Measurements from ENCODE around the gene DNAJC1.

DNA sequence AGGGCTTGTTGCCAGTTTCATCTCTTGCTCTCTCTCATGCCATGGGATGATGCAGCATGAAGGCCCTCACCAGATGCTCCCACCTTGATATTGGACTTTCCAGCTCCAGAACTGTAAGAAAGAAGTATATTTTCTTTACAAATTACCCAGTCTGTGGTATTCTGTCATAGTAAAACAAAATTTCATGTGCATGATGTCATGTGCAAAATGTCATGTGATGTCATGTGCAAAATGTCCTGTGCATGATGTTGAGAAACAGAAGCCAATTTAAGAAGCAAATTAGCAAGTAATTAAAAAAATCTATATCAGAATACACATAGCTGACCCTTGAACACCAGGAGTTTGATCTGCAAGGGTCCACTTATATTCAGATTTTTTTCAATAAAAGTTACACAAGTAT is 56.6 kb downstream of the DNAJC1 start:
- TF ChIP-seq, protein P1, sequence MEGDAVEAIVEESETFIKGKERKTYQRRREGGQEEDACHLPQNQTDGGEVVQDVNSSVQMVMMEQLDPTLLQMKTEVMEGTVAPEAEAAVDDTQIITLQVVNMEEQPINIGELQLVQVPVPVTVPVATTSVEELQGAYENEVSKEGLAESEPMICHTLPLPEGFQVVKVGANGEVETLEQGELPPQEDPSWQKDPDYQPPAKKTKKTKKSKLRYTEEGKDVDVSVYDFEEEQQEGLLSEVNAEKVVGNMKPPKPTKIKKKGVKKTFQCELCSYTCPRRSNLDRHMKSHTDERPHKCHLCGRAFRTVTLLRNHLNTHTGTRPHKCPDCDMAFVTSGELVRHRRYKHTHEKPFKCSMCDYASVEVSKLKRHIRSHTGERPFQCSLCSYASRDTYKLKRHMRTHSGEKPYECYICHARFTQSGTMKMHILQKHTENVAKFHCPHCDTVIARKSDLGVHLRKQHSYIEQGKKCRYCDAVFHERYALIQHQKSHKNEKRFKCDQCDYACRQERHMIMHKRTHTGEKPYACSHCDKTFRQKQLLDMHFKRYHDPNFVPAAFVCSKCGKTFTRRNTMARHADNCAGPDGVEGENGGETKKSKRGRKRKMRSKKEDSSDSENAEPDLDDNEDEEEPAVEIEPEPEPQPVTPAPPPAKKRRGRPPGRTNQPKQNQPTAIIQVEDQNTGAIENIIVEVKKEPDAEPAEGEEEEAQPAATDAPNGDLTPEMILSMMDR (IDR thresholded peaks at IDR 0.05) = no peak
- TF ChIP-seq POLR2A (IDR thresholded peaks at IDR 0.05) = no peak

Data from lower leg skin (tissue), 3 donors.